Superior temporal gyrus (tissue), 1 donor: ENCODE measurements around the gene PLIN4.
"Not testable (repeated sequence)": the region's sequence is repeated elsewhere in the genome, so short reads cannot be mapped to it uniquely, and the experiment has no call there.

Experiments used
- DNase-seq: peaks from one replicate; pipeline ENCODE4 v3.0.0-alpha.2; 2016; ENCODE audit errors: extremely low spot score

PLIN4 gene, protein sequence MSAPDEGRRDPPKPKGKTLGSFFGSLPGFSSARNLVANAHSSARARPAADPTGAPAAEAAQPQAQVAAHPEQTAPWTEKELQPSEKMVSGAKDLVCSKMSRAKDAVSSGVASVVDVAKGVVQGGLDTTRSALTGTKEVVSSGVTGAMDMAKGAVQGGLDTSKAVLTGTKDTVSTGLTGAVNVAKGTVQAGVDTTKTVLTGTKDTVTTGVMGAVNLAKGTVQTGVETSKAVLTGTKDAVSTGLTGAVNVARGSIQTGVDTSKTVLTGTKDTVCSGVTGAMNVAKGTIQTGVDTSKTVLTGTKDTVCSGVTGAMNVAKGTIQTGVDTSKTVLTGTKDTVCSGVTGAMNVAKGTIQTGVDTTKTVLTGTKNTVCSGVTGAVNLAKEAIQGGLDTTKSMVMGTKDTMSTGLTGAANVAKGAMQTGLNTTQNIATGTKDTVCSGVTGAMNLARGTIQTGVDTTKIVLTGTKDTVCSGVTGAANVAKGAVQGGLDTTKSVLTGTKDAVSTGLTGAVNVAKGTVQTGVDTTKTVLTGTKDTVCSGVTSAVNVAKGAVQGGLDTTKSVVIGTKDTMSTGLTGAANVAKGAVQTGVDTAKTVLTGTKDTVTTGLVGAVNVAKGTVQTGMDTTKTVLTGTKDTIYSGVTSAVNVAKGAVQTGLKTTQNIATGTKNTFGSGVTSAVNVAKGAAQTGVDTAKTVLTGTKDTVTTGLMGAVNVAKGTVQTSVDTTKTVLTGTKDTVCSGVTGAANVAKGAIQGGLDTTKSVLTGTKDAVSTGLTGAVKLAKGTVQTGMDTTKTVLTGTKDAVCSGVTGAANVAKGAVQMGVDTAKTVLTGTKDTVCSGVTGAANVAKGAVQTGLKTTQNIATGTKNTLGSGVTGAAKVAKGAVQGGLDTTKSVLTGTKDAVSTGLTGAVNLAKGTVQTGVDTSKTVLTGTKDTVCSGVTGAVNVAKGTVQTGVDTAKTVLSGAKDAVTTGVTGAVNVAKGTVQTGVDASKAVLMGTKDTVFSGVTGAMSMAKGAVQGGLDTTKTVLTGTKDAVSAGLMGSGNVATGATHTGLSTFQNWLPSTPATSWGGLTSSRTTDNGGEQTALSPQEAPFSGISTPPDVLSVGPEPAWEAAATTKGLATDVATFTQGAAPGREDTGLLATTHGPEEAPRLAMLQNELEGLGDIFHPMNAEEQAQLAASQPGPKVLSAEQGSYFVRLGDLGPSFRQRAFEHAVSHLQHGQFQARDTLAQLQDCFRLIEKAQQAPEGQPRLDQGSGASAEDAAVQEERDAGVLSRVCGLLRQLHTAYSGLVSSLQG (N-terminal part only)

DNA sequence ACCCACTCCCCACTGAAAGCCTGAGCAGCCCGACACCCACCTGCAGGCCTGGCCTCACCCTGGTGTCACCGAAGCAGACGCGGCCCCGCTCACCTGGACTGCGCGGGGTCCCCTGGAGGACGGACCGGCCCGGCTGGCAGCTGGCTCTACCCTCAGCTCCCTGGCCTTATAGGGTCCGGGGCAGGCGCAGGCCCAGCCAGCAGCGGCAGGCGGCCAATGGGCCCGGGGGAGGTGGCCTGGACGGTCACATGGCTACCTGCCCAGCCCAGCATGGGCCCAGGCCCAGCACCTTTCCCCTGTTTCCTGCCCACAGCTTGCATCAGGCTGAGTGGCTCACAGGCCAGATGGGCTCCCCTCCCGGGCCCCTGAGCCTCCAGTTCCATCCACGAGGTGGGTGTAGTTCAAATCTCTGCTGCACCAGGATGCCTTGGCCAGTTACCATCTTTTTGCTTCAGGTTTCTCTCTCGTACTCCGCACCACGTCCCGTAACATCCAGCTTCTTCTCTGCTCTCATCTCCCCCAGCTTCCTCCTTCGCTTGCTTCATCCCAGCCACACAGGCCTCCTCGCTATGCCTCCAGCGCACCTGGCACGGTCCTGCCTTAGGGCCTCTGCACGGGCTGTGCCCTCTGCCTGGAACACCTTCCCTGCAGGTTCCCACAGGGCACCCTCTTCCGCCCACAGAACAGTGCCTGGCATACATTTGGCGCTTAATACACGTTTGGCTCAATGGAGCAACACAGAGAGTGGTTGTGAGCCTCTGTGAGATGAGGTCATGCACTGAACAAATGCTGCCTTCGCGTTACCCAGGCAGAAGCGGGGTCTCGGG, at the start of gene PLIN4:
Gene PLIN4, minus strand, starts transcription at position 142 of the 827 bp plus-strand sequence. CDS start 214 bp downstream, outside the sequence.
- no peak for DNase-seq

DNA sequence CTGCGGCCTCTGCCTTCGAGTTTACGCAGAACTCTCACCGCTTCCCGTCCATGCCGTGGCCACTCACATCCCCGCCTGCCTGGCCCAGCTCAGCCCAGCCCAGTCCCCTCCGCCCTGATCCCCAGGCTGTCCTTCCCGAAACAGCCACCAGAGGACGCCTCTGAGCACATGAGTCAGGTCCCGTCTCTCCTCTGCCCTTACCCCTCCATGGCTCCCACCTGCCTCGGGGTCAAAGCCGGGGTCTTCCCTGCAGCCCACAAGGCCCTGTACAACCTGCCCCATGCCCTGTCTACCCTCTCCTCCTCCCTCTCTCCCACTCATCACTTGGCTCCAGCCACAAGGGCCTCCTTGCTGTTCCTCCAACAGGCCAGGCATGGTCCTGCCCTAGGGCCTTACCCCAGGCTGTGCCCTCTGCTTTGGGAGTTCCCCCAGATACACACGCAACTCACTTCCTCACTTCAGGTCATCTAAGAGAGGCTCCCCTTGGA, 49.3 kb upstream of the PLIN4 start:
- no peak for DNase-seq

DNA sequence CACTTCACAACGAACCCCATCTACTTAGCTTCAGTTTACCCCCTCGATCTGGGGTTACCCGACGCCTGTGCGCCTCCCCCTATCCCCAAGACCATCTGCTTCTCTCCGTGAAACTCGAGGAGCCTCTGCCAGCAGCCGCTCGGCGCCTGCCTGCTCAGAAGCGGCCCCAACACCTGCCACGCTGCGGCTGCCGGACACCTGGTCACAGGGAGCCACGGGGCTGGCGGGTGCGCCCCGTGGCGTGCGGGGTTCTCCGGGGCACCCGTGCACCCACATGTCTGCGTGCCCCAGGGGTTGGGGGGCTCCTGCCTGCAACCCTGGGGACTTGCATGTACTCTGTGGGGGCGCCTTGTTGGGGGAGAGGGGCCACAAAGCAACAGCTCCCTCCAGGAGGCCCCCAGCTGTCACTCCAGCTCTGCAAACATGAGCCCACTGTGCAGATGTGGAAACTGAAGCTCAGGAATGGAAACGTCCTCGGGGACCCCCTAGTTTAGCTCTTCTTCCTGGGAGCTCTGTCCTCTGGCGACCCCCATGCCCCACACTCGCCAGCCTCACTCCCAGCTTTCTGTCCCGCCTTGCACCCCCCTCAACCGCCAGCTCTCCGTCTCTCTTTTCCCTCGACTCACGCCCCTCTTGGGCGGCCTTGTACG, 48.2 kb upstream of the PLIN4 start:
- no peak for DNase-seq

DNA sequence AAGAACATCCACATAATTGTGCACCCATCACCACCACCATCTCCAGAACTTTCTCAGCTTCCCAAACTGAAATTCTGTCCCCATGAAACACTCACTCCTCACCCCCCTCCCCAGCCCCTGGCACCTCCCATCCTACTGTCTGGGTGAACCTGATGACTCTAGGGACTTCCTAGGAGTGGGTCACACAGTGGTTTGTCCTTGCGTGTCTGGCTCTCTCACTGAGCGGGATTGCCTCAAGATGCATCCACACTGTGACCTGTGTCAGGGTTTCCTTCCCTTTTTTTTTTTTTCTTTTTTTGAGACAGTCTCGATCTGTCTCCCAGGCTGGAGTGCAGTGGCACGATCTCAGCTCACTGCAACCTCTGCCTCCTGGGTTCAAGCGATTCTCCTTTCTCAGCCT, 45.3 kb upstream of the PLIN4 start:
- not testable (repeated sequence) for DNase-seq

DNA sequence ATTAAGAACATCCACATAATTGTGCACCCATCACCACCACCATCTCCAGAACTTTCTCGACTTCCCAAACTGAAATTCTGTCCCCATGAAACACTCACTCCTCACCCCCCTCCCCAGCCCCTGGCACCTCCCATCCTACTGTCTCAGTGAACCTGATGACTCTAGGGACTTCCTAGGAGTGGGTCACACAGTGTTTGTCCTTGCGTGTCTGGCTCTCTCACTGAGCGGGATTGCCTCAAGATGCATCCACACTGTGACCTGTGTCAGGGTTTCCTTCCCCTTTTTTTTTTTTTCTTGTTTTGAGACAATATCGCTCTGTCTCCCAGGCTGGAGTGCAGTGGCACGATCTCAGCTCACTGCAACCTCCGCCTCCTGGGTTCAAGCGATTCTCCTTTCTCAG, 43.8 kb upstream of the PLIN4 start:
- DNase-seq = not testable (repeated sequence)

DNA sequence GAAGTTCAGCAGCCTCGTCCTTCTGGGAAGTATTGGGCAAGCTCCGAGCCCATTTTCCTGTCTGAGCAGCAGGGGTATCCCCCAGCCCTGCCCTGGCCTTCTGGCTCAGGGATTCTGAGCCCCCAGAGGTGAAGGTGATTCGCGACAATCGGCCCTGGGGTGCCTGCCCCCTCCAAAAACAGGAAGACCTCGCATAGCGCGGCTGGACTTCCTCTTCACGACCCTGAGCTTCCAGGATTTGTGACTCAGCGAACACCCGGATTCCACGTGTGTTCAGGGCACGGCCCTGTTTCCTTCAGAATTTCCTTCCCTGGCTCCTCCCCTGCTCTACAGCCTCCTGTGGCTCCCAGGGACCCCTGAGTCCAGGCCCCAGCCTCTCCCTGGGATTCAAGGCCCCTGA, 41.3 kb upstream of the PLIN4 start, which contains the start of gene SEMA6B:
Gene SEMA6B, minus strand, starts transcription at position 116 of the 400 bp plus-strand sequence. CDS start 1,227 bp downstream, outside the sequence.
- DNase-seq = no peak

DNA sequence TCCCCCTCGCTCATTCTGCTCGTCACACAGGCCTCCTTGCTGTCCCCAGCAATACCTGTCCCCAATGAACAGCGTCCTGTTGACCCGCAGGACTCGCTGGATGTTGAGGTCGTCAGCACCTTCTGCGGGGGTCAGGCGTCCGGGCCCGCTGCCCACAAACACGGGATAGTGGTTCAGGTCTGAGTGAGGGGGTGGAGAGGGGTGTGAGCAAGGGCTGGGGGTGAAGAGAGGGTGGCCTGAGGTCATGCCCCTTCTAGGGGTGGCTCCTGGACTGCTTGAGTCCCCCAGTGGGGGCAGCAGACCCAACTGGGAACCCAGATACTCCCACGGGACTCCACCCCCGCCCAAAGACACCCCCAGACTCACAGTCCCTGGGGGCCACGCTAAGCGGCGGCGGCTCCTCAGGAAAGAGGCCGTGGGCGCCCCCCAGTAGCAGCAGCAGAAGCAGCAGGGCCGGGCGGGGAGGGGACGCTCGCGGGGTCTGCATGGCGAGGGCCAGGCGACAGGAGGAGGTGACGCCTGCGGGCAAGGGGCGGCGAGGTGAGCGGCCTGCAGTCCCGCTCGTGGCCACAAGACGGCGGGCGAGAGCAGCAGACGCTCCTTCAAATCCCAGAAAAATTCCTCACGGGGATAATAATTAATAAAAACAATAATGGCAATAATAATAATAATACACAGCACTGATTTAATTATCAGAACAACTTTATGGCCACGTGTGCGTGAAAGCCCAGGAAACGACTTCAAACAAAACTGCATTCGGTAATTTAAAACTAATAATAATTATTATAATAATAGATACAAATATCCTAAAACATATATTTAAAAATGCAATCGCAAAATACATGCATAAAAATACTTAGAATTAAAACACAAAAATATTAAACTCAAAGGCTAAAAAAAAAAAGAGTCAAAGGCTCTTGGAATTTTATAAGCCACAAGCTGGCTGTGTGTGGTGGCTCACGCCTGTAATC, 40.0 kb upstream of the PLIN4 start:
- DNase-seq = no peak

DNA sequence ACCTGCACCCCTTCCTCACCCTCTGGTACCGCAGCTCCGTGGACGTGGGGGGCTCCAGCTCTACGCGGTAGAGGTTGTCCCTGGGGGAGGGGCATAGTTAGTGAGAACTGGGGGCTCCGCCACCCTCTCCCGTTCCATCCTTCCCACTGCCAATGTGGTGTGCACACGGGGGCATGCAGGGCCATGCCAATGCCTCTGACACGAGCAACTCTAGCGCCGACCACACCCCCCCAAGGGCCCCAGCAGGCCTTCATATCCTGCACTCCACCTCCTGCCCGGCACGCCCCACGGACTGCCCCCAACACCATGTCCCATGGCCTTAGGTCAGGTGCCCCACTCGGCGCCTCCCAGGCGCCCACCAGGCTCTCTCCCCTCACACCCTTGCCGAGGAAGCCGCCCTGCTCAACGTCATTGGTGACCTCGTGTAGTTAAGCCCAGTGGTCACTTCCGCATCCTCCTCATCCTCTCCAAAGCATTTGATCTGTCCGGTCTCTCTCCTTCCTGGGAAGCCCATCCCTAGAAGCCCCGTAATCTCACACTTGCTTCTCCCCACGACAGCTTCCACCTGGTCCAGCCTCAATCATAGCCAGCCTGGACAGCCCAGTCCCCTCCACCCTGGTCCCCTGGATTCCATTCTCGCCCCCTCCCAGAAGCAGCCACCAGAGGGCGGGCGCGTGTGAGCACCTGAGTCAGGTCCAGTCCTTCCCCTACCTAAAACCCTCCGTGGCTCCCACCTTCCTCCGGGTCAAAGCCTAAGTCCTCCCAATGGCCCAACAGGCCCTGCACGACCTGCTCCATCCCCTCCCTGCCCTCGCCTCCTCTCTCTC, 39.1 kb upstream of the PLIN4 start:
- no peak for DNase-seq

DNA sequence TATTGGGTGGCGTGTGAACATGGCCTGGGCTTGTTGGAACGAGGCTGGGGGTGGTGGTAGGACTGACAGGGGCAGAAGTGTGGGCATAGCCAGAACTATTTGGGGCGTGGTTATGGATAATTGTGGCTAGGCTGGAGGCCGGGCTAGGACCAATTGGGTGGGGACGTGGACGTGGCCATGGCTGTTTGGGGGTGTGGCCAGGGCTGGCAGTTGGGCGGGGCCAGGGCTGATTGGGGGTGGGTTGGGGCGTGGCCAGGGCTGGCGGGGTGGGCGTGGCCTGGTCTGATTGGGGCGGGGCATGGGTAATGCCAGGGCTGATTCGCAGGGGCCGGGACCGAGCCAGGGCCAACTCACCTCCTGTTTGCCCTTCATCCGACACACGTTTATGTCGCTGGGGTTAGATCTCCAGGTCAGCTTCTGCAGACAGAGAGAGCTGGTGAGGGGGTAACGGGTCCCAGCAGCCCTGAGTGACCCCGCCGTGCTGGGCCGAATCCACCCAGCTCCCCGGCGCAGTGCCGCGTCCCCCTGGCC, 38.4 kb upstream of the PLIN4 start:
- DNase-seq = no peak

DNA sequence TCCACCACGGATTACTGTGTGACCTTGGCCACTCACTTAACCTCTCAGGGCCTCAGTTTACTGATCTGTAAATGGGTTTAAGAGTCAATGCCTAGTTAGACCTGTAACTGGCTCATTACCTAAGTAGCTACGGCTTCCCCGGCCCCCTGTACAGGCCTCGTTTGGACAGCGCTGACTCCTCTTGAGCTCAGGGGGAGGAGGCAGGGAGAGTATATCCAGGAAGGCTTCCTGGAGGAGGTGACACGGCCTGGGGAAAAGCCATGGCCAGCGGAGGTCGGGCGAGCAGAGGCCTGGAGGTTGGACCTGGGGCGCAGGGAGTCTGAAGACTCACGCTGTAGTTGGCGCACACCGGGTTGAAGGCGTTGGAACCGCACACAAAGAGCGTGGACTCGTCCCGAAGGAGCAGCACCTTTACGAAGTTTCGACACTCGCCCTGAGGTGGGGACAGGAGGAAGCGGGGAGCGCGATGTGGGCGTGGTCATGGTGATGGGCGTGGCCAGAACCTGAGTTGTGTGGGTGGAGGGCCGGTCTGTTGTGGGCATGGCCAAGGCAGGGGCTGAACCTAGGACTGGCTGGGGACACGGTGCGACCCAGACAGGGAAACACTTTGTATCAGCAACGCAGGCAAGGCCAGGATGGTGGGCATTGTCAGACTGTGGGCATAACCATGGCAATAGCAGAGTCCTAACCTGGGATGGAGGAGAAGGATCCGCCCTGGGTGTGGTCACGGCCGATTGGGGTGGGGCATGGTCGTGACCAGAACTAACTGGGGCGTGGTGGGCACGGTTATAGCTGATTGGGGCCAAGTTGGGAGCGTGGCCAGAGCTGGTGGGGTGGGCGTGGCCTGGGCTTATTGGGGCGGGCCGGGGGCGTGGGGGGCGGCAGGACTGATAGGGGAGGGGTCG, 37.6 kb upstream of the PLIN4 start:
- DNase-seq = no peak

DNA sequence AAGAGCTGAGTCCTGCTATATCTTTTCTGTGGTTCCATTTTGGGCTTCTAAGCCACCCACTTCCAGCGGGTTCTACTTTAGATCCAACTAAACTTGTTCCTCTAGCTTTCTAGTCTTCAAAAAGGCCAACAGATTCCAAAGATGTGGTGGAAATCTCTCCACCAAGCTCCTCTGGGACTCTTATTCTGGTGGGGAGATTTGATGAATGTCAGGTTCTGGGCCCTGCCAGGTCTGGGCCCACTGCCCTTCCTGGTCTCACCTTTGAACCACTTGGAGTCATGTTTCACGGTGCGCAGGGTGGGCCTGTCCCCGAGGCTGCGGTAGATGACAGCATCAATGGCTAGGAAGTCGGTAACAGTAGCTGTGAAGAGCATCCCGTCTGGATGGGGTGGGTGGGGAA, 36.4 kb upstream of the PLIN4 start:
- no peak for DNase-seq

DNA sequence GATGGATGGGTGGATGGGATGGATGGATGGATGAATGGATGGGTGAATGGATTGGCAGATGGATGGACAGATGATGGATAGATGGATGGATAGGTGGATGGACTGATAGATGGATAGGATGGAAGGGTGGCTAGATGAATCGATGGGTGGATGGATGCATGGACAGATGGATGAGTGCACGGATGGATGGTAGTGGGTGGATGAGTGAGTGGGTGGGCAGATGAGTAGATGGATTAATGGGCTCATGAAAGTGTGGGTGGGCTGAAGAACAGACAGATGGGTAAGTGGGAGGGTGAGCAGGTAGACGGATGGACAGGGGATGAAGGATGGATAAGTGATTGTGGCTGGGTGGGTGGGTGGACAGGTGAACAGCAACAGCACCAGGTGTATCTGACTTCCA, 35.5 kb upstream of the PLIN4 start:
- DNase-seq = no peak

DNA sequence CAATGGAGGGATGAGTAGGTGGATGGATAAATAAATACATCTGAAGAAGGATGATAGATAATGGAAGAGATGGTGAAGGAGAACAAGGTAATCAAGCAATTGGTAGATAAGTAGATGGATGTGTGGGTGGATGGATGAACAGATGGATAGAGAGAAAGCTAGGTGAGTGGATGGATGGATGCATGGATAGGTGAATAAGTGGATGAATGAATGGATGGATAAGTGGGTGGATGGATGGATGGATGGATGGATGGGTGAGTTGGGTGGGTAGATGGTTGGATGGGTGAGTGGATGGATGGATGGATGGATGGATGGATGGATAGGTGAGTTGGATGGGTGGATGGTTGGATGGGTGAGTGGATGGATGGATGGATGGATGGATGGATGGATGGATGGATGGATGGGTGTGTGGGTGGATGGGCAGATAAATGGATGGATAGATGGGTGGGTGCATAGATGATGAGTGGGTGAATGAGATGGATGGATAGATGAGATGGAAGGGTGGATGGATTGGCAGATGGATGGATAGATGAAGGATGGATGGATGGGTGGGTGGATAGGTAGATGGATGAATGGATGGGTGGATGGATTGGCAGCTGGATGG, 34.9 kb upstream of the PLIN4 start:
- DNase-seq = no peak

DNA sequence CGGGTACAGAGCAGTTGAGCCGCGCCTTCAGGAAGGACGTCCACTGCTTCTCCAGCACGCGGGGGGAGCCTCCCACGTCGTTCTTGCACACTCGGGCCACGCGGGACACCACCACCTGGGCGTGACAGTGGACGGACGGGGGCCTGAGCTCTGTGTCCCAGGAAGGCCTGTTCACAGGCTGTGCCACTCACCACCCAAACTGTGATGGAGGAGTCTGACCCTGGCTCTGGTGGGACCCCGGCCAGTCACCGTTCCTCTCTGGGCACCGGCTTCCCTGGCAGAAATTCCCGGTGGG, 34.2 kb upstream of the PLIN4 start:
- DNase-seq = no peak

DNA sequence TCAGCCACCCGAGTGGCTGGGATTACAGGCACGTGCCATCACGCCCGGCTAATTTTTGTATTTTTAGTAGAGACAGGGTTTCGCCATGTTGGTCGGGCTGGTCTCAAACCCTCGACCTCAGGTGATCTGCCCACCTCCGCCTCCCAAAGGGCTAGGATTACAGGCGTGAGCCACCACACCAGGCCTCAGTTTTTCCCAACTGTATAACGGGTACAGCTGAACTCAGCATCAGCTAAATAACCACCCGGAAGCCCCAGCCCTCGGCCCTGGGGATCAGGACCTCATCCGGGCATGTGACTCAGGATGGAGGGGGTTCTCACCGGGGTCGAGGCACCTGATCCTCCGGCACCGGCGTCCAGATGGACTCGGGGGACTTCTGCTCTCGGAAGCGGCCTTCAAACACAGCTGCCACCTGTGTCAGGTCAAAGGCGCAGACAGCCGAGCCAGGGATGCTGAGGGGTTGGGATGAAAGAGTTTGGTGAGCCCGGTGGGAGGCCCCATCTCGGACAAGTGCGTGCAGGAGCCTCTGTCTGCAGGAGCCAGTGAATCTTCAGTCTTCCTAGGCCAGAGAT, 32.3 kb upstream of the PLIN4 start:
- DNase-seq = no peak

DNA sequence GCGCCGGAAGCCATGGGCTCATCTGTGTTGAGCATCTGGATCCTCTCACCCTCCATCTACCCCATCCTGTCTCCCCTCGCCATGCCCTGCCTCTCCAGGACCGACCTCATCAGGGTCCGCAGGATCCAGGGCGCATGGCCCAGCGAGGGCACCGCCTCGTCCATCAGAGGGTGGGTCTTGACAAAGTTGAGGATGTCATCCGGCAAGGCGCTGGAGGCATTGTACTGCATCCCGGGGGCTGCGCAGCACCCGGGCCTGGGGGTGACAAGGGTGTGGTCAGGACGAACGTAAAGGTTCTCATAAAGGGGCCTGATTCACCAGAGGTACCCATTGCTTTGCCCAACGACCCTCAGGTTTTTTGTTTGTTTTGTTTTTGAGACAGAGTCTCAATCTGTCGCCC, 31.7 kb upstream of the PLIN4 start:
- no peak for DNase-seq
